ENCODE measurements around the gene PRKCH. TPM values are rescaled to one million over a fixed set of nuclear protein-coding genes. Genes with fewer than 3 reads are reported as not detected.

The PRKCH gene
- total RNA-seq, 2 experiments from 2014 or later, result 244 to 293 TPM

DNA sequence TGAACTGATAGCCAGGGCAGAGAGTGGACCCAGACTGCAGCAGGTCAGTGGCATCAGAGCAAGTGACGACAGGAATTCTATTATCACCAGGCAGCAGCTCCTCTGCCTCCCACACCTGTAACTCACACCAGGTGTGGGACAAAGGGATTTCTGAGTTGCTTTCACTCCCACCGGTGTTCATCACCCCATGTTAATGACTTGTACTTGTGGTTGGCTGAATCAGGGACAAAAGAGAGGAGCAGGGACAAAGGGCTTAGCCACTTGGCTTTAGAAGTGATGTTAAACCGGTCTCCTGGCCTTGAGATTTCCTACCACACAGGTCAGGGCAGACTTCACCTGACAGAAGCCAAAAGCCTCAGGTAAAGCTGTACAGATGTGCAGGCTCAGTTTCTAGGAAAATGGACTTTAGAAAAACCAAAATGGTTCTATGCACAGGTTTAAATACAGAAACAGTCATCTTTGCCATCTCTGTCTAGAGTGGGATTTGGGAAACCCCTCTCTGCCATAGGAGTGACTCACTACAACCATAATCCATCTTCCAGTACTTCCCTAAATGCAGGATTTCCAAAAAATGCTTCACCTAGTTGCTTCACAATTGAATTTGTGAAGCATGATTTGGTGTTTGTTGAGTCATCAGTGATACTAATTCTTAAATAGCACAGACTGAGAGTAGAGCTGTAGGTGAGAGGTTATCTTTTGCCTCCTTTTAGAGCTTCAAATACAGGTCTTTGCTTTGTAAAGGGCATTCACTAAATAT is 158.5 kb downstream of the PRKCH start:
- peaks cover 77% of the 10 kb centered on the region for H3K4me1 Mint-ChIP-seq
- ChIA-PET CTCF (interaction anchor here (0.6 to 3.8 kb wide), 10 partner anchors 10 to 357 kb away, joined by 3 to 16 read pairs (median 4); no protein-coding TSS in a partner anchor), POLR2A (no interaction called here)
- no peaks in the 10 kb centered on the region for H3K27me3 Mint-ChIP-seq
- H3K9me3 Mint-ChIP-seq, result no peaks in the 10 kb centered on the region
- DNase-seq, result no peak
- H3K36me3 Mint-ChIP-seq (ENCODE audit: low read depth), result peaks cover 75% of the 10 kb centered on the region
- peak overlapping the region; percentile 93 for H3K27ac Mint-ChIP-seq
- H3K4me3 Mint-ChIP-seq, result peak overlapping the region; percentile 38

GRCh38 chr14:61480704-61481285 is 159.4 kb downstream of the PRKCH start:
- H3K4me1 Mint-ChIP-seq, result peaks cover 75% of the 10 kb centered on the region
- no peak overlapping the region for H3K4me3 Mint-ChIP-seq
- CTCF ChIA-PET, result interaction anchor here (1.3 to 3.8 kb wide), 4 partner anchors 10 to 357 kb away, joined by 5 to 16 read pairs (median 11); no protein-coding TSS in a partner anchor
- H3K9me3 Mint-ChIP-seq, result no peaks in the 10 kb centered on the region
- H3K27ac Mint-ChIP-seq, result peak overlapping the region; percentile 93
- no peaks in the 10 kb centered on the region for H3K27me3 Mint-ChIP-seq
- H3K36me3 Mint-ChIP-seq (ENCODE audit: low read depth), result peaks cover 78% of the 10 kb centered on the region
- DNase-seq, result no peak
- POLR2A ChIA-PET, result no interaction called here

GRCh38 chr14:61481701-61482100 is 160.3 kb downstream of the PRKCH start:
- DNase-seq, result no peak
- CTCF ChIA-PET, result interaction anchor here (0.5 to 3.1 kb wide), 4 partner anchors 9 to 248 kb away, joined by 3 to 16 read pairs (median 4); no protein-coding TSS in a partner anchor
- Mint-ChIP-seq H3K4me3 (no peak overlapping the region), H3K36me3 (ENCODE audit: low read depth) (peaks cover 82% of the 10 kb centered on the region), H3K27me3 (no peaks in the 10 kb centered on the region), H3K9me3 (no peaks in the 10 kb centered on the region), H3K27ac (peak overlapping the region; percentile 93), H3K4me1 (peaks cover 69% of the 10 kb centered on the region)
- POLR2A ChIA-PET, result no interaction called here

GRCh38 chr14:61482348-61483206 is 161.2 kb downstream of the PRKCH start:
- Mint-ChIP-seq H3K27me3 (no peaks in the 10 kb centered on the region), H3K9me3 (no peaks in the 10 kb centered on the region), H3K27ac (peak overlapping the region; percentile 41), H3K4me1 (peaks cover 68% of the 10 kb centered on the region), H3K4me3 (no peak overlapping the region), H3K36me3 (ENCODE audit: low read depth) (peaks cover 87% of the 10 kb centered on the region)
- no peak for DNase-seq
- ChIA-PET CTCF (interaction anchor here (0.8 to 3.1 kb wide), 4 partner anchors 8 to 21 kb away, joined by 3 to 16 read pairs (median 4); no protein-coding TSS in a partner anchor), POLR2A (no interaction called here)

DNA sequence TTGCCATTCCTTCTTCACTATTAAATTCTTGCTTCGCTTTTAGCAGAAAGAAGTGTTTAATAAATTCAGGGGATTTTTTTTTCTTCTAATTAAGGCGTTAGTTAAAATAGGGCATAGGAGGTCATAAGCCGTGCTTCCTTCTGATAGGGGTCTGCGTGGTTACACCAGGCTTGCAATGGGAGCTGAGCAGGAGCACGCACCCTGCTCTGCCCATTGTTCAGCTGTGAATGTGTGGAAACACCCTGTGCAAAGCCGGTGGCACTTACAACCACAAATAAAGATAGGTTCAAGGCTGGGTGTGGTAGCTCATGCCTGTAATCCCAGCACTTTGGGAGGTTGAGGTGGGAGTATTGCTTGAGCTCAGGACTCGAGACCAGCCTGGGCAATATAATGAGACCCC is 162.1 kb downstream of the PRKCH start:
- peaks cover 83% of the 10 kb centered on the region for H3K36me3 Mint-ChIP-seq (ENCODE audit: low read depth)
- POLR2A ChIA-PET, result no interaction called here
- H3K4me1 Mint-ChIP-seq, result peaks cover 61% of the 10 kb centered on the region

DNA sequence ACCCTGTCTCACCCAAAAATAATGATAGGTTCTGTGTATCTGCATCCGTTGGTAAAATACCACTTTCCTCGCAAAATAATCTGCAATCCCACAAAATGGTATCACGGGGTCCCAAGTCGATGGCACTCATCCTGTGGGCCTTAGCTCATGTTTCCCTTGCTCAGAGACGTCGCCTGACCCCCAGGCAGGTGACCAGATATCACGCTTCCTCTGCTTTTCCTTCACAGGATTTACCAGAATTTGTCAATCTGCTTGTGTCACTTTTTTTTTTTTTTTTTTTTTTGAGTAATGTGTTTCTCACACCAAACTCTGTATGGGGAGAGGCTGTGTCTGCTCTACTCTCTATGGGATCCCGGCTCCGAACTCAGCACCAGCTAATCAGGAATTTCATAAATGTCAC is 162.7 kb downstream of the PRKCH start:
- Mint-ChIP-seq H3K9me3 (no peaks in the 10 kb centered on the region), H3K36me3 (ENCODE audit: low read depth) (peaks cover 84% of the 10 kb centered on the region), H3K4me1 (peaks cover 61% of the 10 kb centered on the region), H3K4me3 (no peak overlapping the region), H3K27ac (no peak overlapping the region), H3K27me3 (no peaks in the 10 kb centered on the region)
- ChIA-PET CTCF (interaction anchor here (0.6 to 1.5 kb wide), 5 partner anchors 9 to 225 kb away, joined by 3 to 8 read pairs (median 4); no protein-coding TSS in a partner anchor), POLR2A (interaction anchor here (0.6 to 1.1 kb wide), 2 partner anchors 152 to 250 kb away, joined by 7 to 8 read pairs; no protein-coding TSS in a partner anchor)
- no peak for DNase-seq

More for the DNA sequence above, 162.1 kb downstream of the PRKCH start:
- Mint-ChIP-seq H3K27me3 (no peaks in the 10 kb centered on the region), H3K27ac (no peak overlapping the region), H3K4me3 (no peak overlapping the region), H3K9me3 (no peaks in the 10 kb centered on the region)
- no peak for DNase-seq
- CTCF ChIA-PET, result interaction anchor here (0.6 to 1.5 kb wide), 5 partner anchors 10 to 226 kb away, joined by 3 to 8 read pairs (median 4); no protein-coding TSS in a partner anchor

DNA sequence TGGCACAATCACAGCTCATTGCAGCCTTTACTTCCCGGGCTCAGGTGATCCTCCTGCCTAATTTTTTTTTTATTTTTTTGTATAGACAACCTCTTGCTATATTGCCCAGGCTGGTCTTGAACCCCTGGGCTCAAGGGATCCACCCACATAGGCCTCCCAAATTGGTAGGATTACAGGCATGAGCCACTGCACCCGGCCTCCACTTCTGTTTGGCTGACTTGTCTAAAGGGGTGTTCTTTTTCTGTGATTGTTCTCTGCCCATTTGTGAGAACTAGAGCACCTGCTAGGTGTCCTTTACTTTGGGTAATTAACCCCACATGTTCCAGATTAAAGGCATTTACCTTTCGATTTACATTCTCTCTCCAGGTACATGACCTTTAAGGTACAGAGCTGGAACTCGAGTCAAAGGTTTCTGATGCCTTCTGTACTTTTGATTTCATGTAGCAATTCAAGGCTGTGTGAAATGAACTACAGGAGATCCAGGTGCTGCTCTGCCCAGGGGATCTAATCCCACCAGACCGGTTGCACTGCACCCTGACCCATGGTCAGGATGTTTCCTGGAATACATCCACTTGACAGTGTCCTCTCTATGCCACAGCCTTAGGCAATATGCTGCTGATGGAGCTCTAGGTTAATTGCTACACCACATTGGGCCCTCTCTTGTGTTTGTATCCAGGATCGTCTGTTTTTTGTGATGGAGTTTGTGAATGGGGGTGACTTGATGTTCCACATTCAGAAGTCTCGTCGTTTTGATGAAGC is 163.6 kb downstream of the PRKCH start:
- ChIA-PET POLR2A (interaction anchor here (0.6 to 1.1 kb wide), 2 partner anchors 153 to 249 kb away, joined by 7 to 8 read pairs; no protein-coding TSS in a partner anchor), CTCF (interaction anchor here (0.6 to 0.7 kb wide), 2 partner anchors 86 to 1194 kb away, joined by 3 to 4 read pairs; no protein-coding TSS in a partner anchor)
- no peak for DNase-seq
- no peaks in the 10 kb centered on the region for H3K9me3 Mint-ChIP-seq
- H3K4me1 Mint-ChIP-seq, result peaks cover 53% of the 10 kb centered on the region
- H3K27me3 Mint-ChIP-seq, result no peaks in the 10 kb centered on the region
- peaks cover 85% of the 10 kb centered on the region for H3K36me3 Mint-ChIP-seq (ENCODE audit: low read depth)
- peak overlapping the region; percentile 68 for H3K27ac Mint-ChIP-seq
- no peak overlapping the region for H3K4me3 Mint-ChIP-seq

GRCh38 chr14:61485661-61486060 is 164.3 kb downstream of the PRKCH start:
- H3K27ac Mint-ChIP-seq, result peak overlapping the region; percentile 68
- ChIA-PET POLR2A (no interaction called here), CTCF (no interaction called here)
- no peak for DNase-seq
- no peaks in the 10 kb centered on the region for H3K9me3 Mint-ChIP-seq
- peaks cover 48% of the 10 kb centered on the region for H3K4me1 Mint-ChIP-seq
- H3K36me3 Mint-ChIP-seq (ENCODE audit: low read depth), result peaks cover 87% of the 10 kb centered on the region
- no peaks in the 10 kb centered on the region for H3K27me3 Mint-ChIP-seq
- no peak overlapping the region for H3K4me3 Mint-ChIP-seq

GRCh38 chr14:61486930-61487495 is 165.6 kb downstream of the PRKCH start:
- Mint-ChIP-seq H3K36me3 (ENCODE audit: low read depth) (peaks cover 74% of the 10 kb centered on the region), H3K4me1 (peaks cover 35% of the 10 kb centered on the region), H3K27ac (peak overlapping the region; percentile 3), H3K27me3 (no peaks in the 10 kb centered on the region), H3K4me3 (no peak overlapping the region), H3K9me3 (no peaks in the 10 kb centered on the region)
- DNase-seq, result no peak
- CTCF ChIA-PET, result interaction anchor here (1.6 kb wide), 1 partner anchor 9 kb away, joined by 4 read pairs; no protein-coding TSS in a partner anchor
- POLR2A ChIA-PET, result no interaction called here

DNA sequence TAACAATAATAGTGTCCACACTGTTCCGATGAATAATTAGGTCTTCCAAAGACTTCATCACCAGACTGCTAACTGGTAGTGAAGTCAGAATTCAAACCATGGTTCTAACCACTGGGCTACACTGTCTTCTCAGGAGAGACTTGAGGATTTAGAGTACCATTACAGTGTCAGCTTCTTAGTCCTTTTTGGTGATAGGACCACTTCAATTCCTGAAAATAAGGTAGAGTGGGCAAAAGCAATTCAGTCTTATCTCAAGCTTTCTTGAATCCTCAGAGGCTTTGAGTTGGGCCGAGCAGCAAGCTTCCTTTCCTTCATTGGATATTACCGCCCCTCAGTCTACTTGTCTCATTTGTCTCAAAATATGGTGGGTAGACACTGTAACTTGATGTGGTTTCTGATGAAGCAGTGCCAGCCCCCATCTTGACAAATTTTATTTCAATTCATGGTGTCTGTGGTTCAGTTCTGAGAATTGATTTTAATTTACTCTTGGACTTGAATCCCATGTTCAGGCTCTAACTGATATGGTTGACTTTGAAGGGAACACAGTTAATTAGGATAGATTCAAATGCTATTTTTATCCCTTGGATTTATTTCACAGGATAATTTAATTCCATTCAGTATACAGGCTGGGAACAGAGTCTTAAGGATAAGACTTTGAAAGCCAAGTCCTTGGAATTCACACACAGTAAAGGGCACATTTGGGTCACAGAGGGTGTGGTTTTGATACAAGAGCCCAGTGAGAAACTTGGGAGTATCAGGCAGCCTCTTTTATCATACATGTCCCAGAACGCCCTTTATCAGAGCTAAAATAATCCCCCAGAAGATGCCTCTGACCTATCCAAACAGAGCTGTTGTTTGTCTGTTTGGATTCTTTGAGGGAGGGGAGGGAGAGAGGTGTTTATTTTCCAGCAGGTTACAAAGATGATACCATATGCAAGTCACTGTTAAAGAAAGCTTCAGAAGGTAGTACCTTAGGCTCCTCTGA is 167.3 kb downstream of the PRKCH start:
- Mint-ChIP-seq H3K36me3 (ENCODE audit: low read depth) (peaks cover 59% of the 10 kb centered on the region), H3K4me3 (no peak overlapping the region), H3K27ac (no peak overlapping the region), H3K27me3 (no peaks in the 10 kb centered on the region), H3K9me3 (no peaks in the 10 kb centered on the region), H3K4me1 (peaks cover 25% of the 10 kb centered on the region)
- ChIA-PET POLR2A (no interaction called here), CTCF (interaction anchor here (0.9 to 2.9 kb wide), 4 partner anchors 8 to 51 kb away, joined by 3 to 16 read pairs (median 3); no protein-coding TSS in a partner anchor)
- no peak for DNase-seq

DNA sequence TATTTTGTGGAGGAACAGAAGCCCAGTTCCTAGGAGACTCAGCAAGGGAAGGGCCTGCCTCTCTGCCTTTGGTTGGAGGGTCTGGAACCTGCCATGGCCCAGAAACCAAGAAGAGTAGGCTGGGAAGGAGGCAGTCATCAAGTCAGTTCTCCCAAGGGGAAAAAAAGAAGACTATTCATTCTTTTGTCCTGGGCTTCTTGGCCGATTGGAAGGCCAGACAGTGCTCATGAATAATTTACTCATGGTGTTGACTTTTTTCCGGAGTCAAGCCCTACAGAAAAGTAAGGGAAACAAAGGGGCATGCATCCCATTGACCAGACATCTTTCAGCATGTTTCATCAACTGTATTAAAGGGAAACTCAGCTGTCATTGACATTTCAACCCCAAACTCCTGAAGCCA is 168.1 kb downstream of the PRKCH start:
- no peak overlapping the region for H3K4me3 Mint-ChIP-seq
- CTCF ChIA-PET, result interaction anchor here (0.9 to 2.9 kb wide), 2 partner anchors 9 to 14 kb away, joined by 3 to 16 read pairs; no protein-coding TSS in a partner anchor
- POLR2A ChIA-PET, result no interaction called here
- no peak for DNase-seq
- no peak overlapping the region for H3K27ac Mint-ChIP-seq
- H3K9me3 Mint-ChIP-seq, result no peaks in the 10 kb centered on the region
- no peaks in the 10 kb centered on the region for H3K27me3 Mint-ChIP-seq
- H3K36me3 Mint-ChIP-seq (ENCODE audit: low read depth), result peaks cover 55% of the 10 kb centered on the region
- peaks cover 27% of the 10 kb centered on the region for H3K4me1 Mint-ChIP-seq
